SIG-M5 treated with dmso at 0.1 percent for 504 hours (cell line): ENCODE results near the gene LINC00305.

Experiments
- DNase-seq: peaks from one replicate; lab custom pipeline; 2025; ENCODE audit not compliant: unreplicated experiment; lab: John Stamatoyannopoulos, UW

The LINC00305 gene

DNA sequence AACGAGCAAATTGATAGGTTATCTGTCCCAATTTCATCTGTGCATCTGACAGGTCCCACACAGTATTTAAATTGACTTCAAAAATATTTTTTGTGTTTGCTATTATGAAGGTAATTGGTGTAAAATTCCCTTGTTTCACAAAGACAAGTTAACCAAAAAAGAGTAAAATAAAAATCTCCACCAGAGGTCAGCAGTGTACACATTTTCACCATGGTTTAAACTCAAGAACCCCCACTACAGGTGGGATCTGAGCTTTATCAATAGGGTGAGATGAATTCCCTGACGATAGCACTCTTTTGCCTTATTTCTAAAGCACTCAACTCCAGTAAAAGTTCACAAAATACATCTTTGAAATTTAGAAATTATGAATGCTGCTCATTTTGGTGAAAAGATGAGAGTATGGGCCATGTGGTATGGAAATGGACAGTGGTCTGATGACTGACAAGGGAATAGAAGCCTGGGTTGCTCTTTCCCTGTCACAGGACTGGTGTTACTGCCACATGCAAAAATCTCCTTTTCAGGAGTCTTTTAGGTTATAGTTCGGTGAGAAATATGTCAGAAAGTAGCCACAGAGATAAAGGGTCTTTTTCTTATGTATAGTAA, 111.0 kb downstream of the LINC00305 start:
- DNase-seq = peak; percentile 34

DNA sequence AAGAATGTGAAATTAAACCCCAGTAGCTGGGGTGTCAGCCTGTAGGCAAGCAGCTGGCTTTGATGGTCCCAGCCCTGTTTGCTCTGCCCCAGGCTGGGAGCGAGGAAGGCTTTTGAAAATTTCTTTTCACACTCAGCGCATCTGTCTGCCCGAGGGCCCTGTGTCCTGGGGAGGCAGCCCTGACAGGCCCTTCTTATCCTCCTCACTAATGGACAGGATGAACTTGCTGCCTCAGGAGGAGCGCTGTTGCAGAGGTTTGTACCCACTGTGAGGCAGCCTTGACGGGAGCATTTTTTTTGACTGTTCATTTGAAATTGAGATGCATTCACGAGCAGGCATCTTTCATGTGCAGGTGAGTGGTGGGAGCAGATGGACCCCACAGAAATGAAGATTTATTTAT, 116.6 kb downstream of the LINC00305 start:
- no peak for DNase-seq

DNA sequence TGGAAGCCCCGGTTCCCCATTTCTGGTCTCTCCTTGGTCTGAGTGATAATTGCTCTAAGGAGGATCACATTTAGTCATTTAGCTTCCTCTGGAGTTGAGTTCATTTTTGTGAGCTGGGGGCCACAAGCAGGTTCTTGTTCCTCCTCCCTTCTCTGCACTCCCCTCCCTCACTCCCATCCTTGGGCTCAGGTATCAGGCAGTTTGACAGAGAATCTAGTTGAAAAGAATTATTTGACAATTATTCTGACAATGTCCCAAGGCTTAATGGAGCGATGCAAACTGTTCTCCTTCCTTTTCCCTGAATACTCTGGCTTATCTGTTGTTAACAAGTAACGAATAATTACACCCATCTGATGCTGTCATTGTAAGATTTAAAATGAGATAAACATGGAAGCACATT, 117.5 kb downstream of the LINC00305 start:
- DNase-seq = no peak
